ENCODE measurements around the gene APOBEC3G.
"Not testable (repeated sequence)": the region's sequence is repeated elsewhere in the genome, so short reads cannot be mapped to it uniquely, and the experiment has no call there.

Gene APOBEC3G

GRCh38 chr22:39077026-39077840 is at the start of gene APOBEC3G:
APOBEC3G (plus strand) TSS chr22:39077275; CDS start chr22:39077362, 87 bp downstream.
- DNase-seq (ENCODE audit: low read depth in 3 of 3, low spot score in 1 of 3), result peak in 1 of 3 donors; percentile 22

GRCh38 chr22:39027717-39028116 is 49.4 kb upstream of the APOBEC3G start:
- no peak for DNase-seq (ENCODE audit: low read depth in 3 of 3, low spot score in 1 of 3)

- no peak for DNase-seq (ENCODE audit: low read depth in 3 of 3, low spot score in 1 of 3)
Observed at GRCh38 chr22:39028281-39028680, 48.8 kb upstream of the APOBEC3G start.

GRCh38 chr22:39029227-39029626 is 47.8 kb upstream of the APOBEC3G start:
- no peak for DNase-seq (ENCODE audit: low read depth in 3 of 3, low spot score in 1 of 3)

- DNase-seq (ENCODE audit: low read depth in 3 of 3, low spot score in 1 of 3), result no peak
Observed at GRCh38 chr22:39030705-39031104, 46.4 kb upstream of the APOBEC3G start.

GRCh38 chr22:39031434-39032295 is 45.4 kb upstream of the APOBEC3G start:
- not testable (repeated sequence) for DNase-seq (ENCODE audit: low read depth in 3 of 3, low spot score in 1 of 3)

- not testable (repeated sequence) for DNase-seq (ENCODE audit: low read depth in 3 of 3, low spot score in 1 of 3)
Observed at GRCh38 chr22:39037071-39037470, 40.0 kb upstream of the APOBEC3G start.

GRCh38 chr22:39039306-39040126 is 37.6 kb upstream of the APOBEC3G start:
- no peak for DNase-seq (ENCODE audit: low read depth in 3 of 3, low spot score in 1 of 3)

- not testable (repeated sequence) for DNase-seq (ENCODE audit: low read depth in 3 of 3, low spot score in 1 of 3)
Observed at GRCh38 chr22:39040155-39040537, 36.9 kb upstream of the APOBEC3G start.

GRCh38 chr22:39040538-39041296 is 36.4 kb upstream of the APOBEC3G start, which contains the start of gene APOBEC3F:
APOBEC3F (plus strand) TSS chr22:39040864; CDS start chr22:39040961, 97 bp downstream.
- peak in 2 of 3 donors; percentile 34 to 44 for DNase-seq (ENCODE audit: low read depth in 3 of 3, low spot score in 1 of 3)

- DNase-seq (ENCODE audit: low read depth in 3 of 3, low spot score in 1 of 3), result no peak
Observed at GRCh38 chr22:39041908-39042307, 35.2 kb upstream of the APOBEC3G start.

GRCh38 chr22:39043063-39043462 is 34.0 kb upstream of the APOBEC3G start:
- DNase-seq (ENCODE audit: low read depth in 3 of 3, low spot score in 1 of 3), result not testable (repeated sequence)

- DNase-seq (ENCODE audit: low read depth in 3 of 3, low spot score in 1 of 3), result not testable (repeated sequence)
Observed at GRCh38 chr22:39045136-39045535, 31.9 kb upstream of the APOBEC3G start.

GRCh38 chr22:39049486-39049885 is 27.6 kb upstream of the APOBEC3G start:
- DNase-seq (ENCODE audit: low read depth in 3 of 3, low spot score in 1 of 3), result not testable (repeated sequence)

GRCh38 chr22:39051844-39052495 is 25.1 kb upstream of the APOBEC3G start:
- not testable (repeated sequence) for DNase-seq (ENCODE audit: low read depth in 3 of 3, low spot score in 1 of 3)

GRCh38 chr22:39055658-39056057 is 21.4 kb upstream of the APOBEC3G start:
- no peak for DNase-seq (ENCODE audit: low read depth in 3 of 3, low spot score in 1 of 3)

GRCh38 chr22:39061290-39061689 is 15.8 kb upstream of the APOBEC3G start:
- DNase-seq (ENCODE audit: low read depth in 3 of 3, low spot score in 1 of 3), result not testable (repeated sequence)

GRCh38 chr22:39061951-39062350 is 15.1 kb upstream of the APOBEC3G start:
- not testable (repeated sequence) for DNase-seq (ENCODE audit: low read depth in 3 of 3, low spot score in 1 of 3)

GRCh38 chr22:39063904-39064303 is 13.2 kb upstream of the APOBEC3G start:
- DNase-seq (ENCODE audit: low read depth in 3 of 3, low spot score in 1 of 3), result not testable (repeated sequence)
